SK-N-SH treated with all-trans-retinoic acid at 6 μM for 48 hours (cell line): ENCODE data around the gene TEX55.

ENCODE experiments used
- CREB5 ChIP-seq: fragments of 250-450 bp; sonication (Bioruptor Pico); IDR thresholded peaks from 2 replicates; pipeline ENCODE4 v1.5.1; 2020; ENCODE audit warnings: low read depth, mild to moderate bottlenecking, moderate library complexity
- ZC3H10 ChIP-seq: fragments of 250-450 bp; sonication (Bioruptor Pico); IDR thresholded peaks from 2 replicates; pipeline ENCODE4 v1.5.1; 2021; ENCODE audit warnings: mild to moderate bottlenecking, moderate library complexity
- ZFP3 ChIP-seq: fragments of 250-450 bp; sonication (Bioruptor Pico); IDR thresholded peaks from 2 replicates; pipeline ENCODE4 v1.5.0; 2020; ENCODE audit warnings: mild to moderate bottlenecking, moderate library complexity
- ZNF8 ChIP-seq: fragments of 450-650 bp; formaldehyde crosslinking; IDR thresholded peaks from 2 replicates; pipeline ENCODE4 v1.5.0; 2020; ENCODE audit warnings: mild to moderate bottlenecking, moderate library complexity

GRCh38 chr3:119146578-119147375 is 812 bp downstream of the TEX55 start:
- no peak for TF ChIP-seq ZFP3 (CRISPR knock-in tag)
- no peak for TF ChIP-seq ZC3H10 (CRISPR knock-in tag)
- no peak for TF ChIP-seq ZNF8 (CRISPR knock-in tag)
- TF ChIP-seq CREB5 (CRISPR knock-in tag), result no peak
